Ectodermal cell (in vitro differentiated cells): ENCODE measurements around the gene TRIOBP.
"Not testable (repeated sequence)": the region's sequence is repeated elsewhere in the genome, so short reads cannot be mapped to it uniquely, and the experiment has no call there.

ENCODE experiments used
- H3K27ac ChIP-seq: 2 replicates; pipeline ENCODE4 v1.7.0; 2013; ENCODE audit warnings: mild to moderate bottlenecking, low read depth, low read length; ENCODE audit not compliant: insufficient read depth, poor library complexity, severe bottlenecking
- H3K27me3 ChIP-seq: 2 replicates; pipeline ENCODE4 v1.7.0; 2013; ENCODE audit warnings: mild to moderate bottlenecking, low read length; ENCODE audit not compliant: insufficient read depth, control insufficient read depth, poor library complexity, severe bottlenecking
- H3K36me3 ChIP-seq: one replicate; pipeline ENCODE4 v1.7.0; 2013; ENCODE audit warnings: low read length; ENCODE audit not compliant: control insufficient read depth, insufficient read depth
- H3K4me1 ChIP-seq: one replicate; pipeline ENCODE4 v1.7.0; 2013; ENCODE audit warnings: low read length; ENCODE audit not compliant: control insufficient read depth, insufficient read depth
- H3K4me3 ChIP-seq: 2 replicates; pipeline ENCODE4 v1.7.0; 2013; ENCODE audit warnings: low read depth, low read length, control low read depth; ENCODE audit not compliant: insufficient read depth
- H3K9me3 ChIP-seq: 2 replicates; pipeline ENCODE4 v1.7.0; 2013; ENCODE audit warnings: mild to moderate bottlenecking, low read length, moderate library complexity; ENCODE audit not compliant: control insufficient read depth
- WGBS, 2 experiments: methylation state at CpG; one replicate each; pipeline ENCODE4 v1.1.7; 2013; ENCODE audit warnings: missing lambda C conversion rate in 2 of 2; 5-methylcytosine and 5-hydroxymethylcytosine counted together

TRIOBP gene

DNA sequence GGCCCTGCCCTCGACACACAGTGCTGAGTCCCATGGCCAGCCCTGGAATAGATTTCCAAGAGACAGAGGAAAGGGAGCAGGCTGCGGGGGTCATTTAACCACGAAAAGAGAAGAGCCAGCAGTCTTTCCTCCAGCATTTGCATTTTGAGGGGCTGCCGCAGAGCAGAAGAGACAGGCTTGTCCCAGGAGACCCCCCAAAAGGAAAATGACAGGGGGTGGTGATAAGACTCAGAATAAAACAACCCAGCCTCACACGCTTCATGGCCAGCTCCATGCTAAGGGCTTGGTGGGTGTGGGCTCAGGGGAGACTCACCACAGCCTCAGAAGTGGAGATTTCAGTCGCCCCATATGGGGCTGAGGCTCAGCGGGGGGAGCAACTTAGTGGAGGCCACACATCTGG lies 16.9 kb downstream of the TRIOBP start:
- WGBS, 2 experiments: 92 to 96% methylated on average over 7 of the region's 7 CpGs
- no peaks in the 10 kb centered on the region for H3K9me3 ChIP-seq
- no peaks in the 10 kb centered on the region for H3K27me3 ChIP-seq
- no peak overlapping the region for H3K4me3 ChIP-seq
- no peaks in the 10 kb centered on the region for H3K36me3 ChIP-seq
- H3K4me1 ChIP-seq: no peaks in the 10 kb centered on the region
- no peak overlapping the region for H3K27ac ChIP-seq

DNA sequence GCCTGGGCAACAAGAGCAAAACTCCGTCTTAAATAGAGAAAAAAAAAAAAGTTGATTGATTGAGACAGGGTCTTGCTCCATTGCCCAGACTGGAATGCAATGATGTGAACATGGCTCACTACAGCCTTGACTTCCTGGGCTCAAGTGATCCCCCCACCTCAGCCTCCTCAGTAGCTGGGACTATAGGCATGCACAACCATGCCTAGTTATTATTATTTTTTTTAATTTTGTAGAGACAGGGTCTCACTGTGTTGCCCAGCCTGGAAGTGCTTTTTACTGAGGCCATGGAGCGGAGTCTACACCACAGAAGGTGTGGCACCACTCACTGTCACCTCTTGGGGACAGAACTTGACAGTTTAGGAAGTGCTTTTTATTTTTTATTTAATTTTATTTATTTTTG lies 17.8 kb downstream of the TRIOBP start:
- 92 to 93% methylated on average over 2 of the region's 2 CpGs for WGBS, 2 experiments
- Histone ChIP-seq H3K9me3 (no peaks in the 10 kb centered on the region), H3K36me3 (no peaks in the 10 kb centered on the region), H3K27me3 (no peaks in the 10 kb centered on the region), H3K4me3 (no peak overlapping the region), H3K4me1 (no peaks in the 10 kb centered on the region), H3K27ac (no peak overlapping the region)

DNA sequence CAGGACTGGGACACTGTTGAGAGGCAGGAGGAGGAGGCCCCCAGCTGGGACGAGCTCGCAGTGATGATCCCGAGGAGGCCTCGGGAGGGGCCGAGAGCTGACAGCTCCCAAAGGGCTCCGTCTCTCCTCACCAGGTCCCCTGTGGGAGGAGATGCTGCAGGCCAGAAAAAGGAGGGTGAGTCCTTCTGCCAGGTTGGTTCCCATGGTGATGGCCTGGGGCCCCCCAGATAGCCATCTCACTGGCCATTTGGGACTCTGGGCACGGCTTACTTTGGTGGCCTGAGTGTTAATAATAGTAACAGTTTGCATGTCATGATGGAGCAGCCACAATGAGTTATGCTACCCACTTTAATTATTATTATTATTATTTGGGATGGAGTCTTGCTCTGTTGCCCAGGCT lies 18.9 kb downstream of the TRIOBP start:
- Histone ChIP-seq H3K27me3 (no peaks in the 10 kb centered on the region), H3K9me3 (no peaks in the 10 kb centered on the region), H3K27ac (no peak overlapping the region), H3K4me1 (no peaks in the 10 kb centered on the region), H3K36me3 (no peaks in the 10 kb centered on the region), H3K4me3 (no peak overlapping the region)
- WGBS, 2 experiments: 91 to 93% methylated on average over 7 of the region's 7 CpGs

DNA sequence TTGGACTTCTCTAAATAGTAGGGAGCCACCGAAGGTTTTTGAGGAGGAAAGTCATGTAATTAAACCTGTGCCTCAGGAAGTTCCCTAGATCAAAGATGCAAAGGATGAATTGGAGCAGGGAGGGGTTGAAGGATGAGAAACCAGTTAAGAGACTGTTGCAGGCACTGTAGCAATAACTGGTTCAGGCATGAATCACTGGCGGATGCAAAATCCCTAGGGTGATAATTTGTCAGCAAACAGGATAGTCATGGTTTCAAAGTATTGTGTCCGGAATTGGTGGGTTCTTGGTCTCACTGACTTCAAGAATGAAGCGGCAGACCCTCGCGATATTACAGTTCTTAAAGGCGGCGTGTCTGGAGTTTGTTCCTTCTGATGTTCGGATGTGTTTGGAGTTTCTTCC lies 19.9 kb downstream of the TRIOBP start:
- WGBS, 2 experiments: 96% methylated on average over 9 of the region's 9 CpGs
- H3K27me3 ChIP-seq: no peaks in the 10 kb centered on the region
- H3K4me3 ChIP-seq: no peak overlapping the region
- no peak overlapping the region for H3K27ac ChIP-seq
- no peaks in the 10 kb centered on the region for H3K9me3 ChIP-seq
- H3K4me1 ChIP-seq: no peaks in the 10 kb centered on the region
- no peaks in the 10 kb centered on the region for H3K36me3 ChIP-seq

- H3K27ac ChIP-seq, H3K27me3 ChIP-seq, H3K4me1 ChIP-seq, H3K36me3 ChIP-seq, H3K9me3 ChIP-seq, H3K4me3 ChIP-seq: not testable (repeated sequence)
- 88 to 95% methylated on average over 7 of the region's 7 CpGs for WGBS, 2 experiments
Measured at GRCh38 chr22:37717235-37717634, 20.4 kb downstream of the TRIOBP start.

DNA sequence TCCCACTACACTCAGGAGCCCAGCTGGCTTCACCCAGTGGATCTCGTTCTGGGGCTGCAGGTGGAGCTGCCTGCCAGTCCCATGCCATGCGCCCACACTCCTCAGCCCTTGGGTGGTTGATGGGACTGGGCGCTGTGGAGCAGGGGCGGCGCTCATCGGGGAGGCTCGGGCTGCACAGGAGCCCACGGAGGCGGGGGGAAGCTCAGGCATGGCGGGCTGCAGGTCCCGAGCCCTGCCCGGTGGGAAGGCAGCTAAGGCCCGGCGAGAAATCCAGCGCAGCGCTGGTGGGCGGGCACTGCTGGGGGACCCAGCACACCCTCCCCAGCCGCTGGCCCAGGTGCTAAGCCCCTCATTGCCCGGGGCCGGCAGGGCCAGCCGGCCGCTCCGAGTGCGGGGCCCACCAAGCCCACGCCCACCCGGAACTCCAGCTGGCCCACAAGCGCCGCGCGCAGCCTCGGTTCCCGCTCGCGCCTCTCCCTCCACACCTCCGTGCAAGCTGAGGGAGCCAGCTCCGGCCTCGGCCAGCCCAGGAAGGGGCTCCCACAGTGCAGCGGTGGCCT lies 21.0 kb downstream of the TRIOBP start:
- not testable (repeated sequence) for H3K4me1 ChIP-seq, H3K27ac ChIP-seq, H3K4me3 ChIP-seq, H3K36me3 ChIP-seq, H3K9me3 ChIP-seq, H3K27me3 ChIP-seq
- 94% methylated on average over 38 of the region's 38 CpGs for WGBS, 2 experiments

DNA sequence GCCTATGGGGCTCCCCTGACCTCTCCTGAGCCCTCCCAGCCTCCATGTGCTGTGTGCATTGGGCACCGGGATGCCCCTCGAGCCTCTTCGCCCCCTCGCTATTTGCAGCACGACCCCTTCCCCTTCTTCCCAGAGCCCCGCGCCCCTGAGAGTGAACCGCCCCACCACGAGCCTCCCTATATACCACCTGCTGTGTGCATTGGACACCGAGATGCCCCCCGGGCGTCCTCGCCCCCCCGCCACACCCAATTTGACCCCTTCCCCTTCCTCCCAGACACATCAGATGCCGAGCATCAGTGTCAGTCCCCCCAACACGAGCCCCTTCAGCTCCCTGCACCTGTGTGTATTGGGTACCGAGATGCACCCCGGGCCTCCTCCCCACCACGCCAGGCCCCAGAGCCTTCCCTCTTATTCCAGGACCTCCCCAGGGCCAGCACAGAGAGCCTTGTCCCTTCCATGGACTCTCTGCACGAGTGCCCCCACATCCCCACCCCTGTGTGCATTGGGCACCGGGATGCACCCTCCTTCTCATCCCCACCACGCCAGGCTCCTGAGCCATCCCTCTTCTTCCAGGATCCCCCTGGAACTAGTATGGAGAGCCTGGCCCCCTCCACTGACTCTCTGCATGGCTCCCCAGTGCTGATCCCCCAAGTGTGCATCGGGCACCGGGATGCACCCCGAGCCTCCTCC lies 28.8 kb downstream of the TRIOBP start:
- no peaks in the 10 kb centered on the region for H3K9me3 ChIP-seq
- H3K4me3 ChIP-seq: no peak overlapping the region
- H3K4me1 ChIP-seq: no peaks in the 10 kb centered on the region
- no peaks in the 10 kb centered on the region for H3K36me3 ChIP-seq
- no peaks in the 10 kb centered on the region for H3K27me3 ChIP-seq
- H3K27ac ChIP-seq: no peak overlapping the region
- WGBS, 2 experiments: 95% methylated on average over 25 of the region's 25 CpGs

DNA sequence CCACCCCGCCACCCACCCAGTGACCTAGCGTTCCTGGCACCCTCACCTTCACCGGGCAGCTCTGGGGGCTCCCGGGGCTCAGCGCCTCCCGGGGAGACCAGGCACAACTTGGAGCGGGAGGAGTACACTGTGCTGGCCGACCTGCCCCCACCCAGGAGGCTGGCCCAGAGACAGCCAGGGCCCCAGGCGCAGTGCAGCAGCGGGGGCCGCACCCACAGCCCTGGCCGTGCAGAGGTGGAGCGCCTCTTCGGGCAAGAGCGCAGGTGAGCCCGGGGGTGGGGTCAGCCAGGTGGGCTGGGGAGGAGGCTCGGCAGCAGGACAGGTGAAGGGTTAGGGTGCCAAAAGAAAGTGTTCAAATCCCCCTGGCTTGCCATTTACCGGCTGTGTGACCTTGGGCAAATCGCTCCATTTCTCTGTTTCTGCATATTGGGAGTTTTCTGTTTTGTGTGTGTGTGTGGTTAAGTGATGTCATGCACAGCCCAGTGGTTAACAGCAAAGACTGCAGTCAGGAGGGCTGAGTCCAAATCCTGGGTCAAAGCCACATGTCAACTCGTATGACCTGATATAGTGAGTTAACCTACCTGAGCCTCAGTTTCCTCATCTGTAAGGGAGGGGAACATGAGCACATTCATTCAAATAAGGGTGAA lies 29.5 kb downstream of the TRIOBP start:
- no peaks in the 10 kb centered on the region for H3K9me3 ChIP-seq
- no peak overlapping the region for H3K4me3 ChIP-seq
- 91 to 93% methylated on average over 20 of the region's 20 CpGs for WGBS, 2 experiments

GRCh38 chr22:37728620-37729019 lies 31.8 kb downstream of the TRIOBP start:
- H3K27ac ChIP-seq: no peak overlapping the region
- H3K4me3 ChIP-seq: no peak overlapping the region
- WGBS, 2 experiments: 95 to 100% methylated on average over 1 of the region's 1 CpG
- no peaks in the 10 kb centered on the region for H3K4me1 ChIP-seq
- no peaks in the 10 kb centered on the region for H3K36me3 ChIP-seq
- no peaks in the 10 kb centered on the region for H3K27me3 ChIP-seq
- H3K9me3 ChIP-seq: no peaks in the 10 kb centered on the region

More for the DNA sequence above, 29.5 kb downstream of the TRIOBP start:
- no peak overlapping the region for H3K27ac ChIP-seq
- H3K36me3 ChIP-seq: no peaks in the 10 kb centered on the region
- no peaks in the 10 kb centered on the region for H3K4me1 ChIP-seq
- no peaks in the 10 kb centered on the region for H3K27me3 ChIP-seq

DNA sequence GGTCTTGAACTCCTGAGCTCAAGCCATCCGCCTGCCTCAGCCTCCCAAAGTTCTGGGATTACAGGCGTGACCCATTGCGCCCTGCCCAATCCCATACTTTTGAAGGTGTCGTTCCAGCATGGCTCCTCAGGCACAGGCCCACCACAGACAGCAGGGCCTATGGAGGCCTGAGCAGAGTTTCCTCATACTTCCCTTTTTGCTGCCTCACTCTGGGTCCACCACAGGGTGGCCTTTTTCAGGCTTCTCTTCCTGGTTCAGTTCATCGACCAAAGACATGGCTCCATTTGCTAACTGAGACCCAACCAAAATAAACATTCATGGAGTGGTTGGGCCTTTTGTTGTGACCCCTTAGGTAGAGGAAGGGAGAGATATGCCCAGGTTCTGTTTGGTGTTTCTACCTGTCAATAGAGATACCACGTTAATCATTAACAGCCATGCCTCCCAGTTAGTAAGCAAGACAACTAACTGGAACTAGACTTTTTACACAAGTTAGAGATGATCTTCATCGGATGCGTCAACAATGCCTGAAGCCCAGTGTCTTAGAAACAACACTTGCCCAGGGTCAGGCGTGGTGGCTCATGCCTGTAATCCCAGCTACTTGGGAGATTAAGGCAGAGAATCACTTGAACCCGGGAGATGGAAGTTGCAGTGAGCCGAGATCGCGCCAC lies 35.1 kb downstream of the TRIOBP start:
- no peaks in the 10 kb centered on the region for H3K27me3 ChIP-seq
- 91 to 95% methylated on average over 13 of the region's 13 CpGs for WGBS, 2 experiments

More for the DNA sequence above, 35.1 kb downstream of the TRIOBP start:
- Histone ChIP-seq H3K9me3 (no peaks in the 10 kb centered on the region), H3K4me1 (no peaks in the 10 kb centered on the region), H3K27ac (no peak overlapping the region), H3K4me3 (no peak overlapping the region), H3K36me3 (no peaks in the 10 kb centered on the region)
